Activated naive CD8-positive, alpha-beta T cell treated with anti-CD3 and anti-CD28 coated beads, Interleukin-2, amount 10 ng/mL, durations not matched to agents 7 days and 5 days (primary cell): Measurements from ENCODE around the gene MTPN. TPM values are rescaled to one million over a fixed set of nuclear protein-coding genes. Genes with fewer than 3 reads are reported as not detected.

Experiments used
- ATAC-seq: fragments of 150-1000 bp; cut with Tn5 transposase; one replicate; pipeline ENCODE4 v1.10.0; 2021; ENCODE audit warnings: low read depth, moderate library complexity
- POLR2A ChIA-PET: fragments of 350-600 bp; sonication (Branson Sonifier 250); formaldehyde crosslinking; loops from one replicate; lab custom pipeline; 2021; ENCODE audit warnings: antibody characterized with exemption; lab: Charles Lee
- DNase-seq: peaks from one replicate; pipeline ENCODE4 v3.0.0; 2021
- H3K27ac Mint-ChIP-seq: one replicate; pipeline ENCODE4 v1.8.0; 2022; ENCODE audit warnings: mild to moderate bottlenecking, mixed read lengths
- H3K27me3 Mint-ChIP-seq: one replicate; pipeline ENCODE4 v1.8.0; 2022; ENCODE audit warnings: mild to moderate bottlenecking, moderate library complexity, mixed read lengths
- H3K36me3 Mint-ChIP-seq: one replicate; pipeline ENCODE4 v1.8.0; 2021; ENCODE audit warnings: mild to moderate bottlenecking, mixed read lengths
- H3K4me1 Mint-ChIP-seq: one replicate; pipeline ENCODE4 v1.8.0; 2021; ENCODE audit warnings: mixed read lengths
- H3K4me3 Mint-ChIP-seq: one replicate; pipeline ENCODE4 v1.8.0; 2022; ENCODE audit warnings: mild to moderate bottlenecking, moderate library complexity, mixed read lengths
- H3K9me3 Mint-ChIP-seq: one replicate; pipeline ENCODE4 v1.8.0; 2021; ENCODE audit warnings: mixed read lengths
- total RNA-seq, 2 experiments: library from RNA; stranded (reverse); gene quantifications; one replicate each; pipeline ENCODE4 v1.2.3, GENCODE V29; 2021

Gene MTPN
- total RNA-seq, 2 experiments from 2014 or later = 120 to 127 TPM

- no peaks in the 10 kb centered on the region for H3K36me3 Mint-ChIP-seq
- no peaks in the 10 kb centered on the region for H3K4me1 Mint-ChIP-seq
- POLR2A ChIA-PET = no interaction called here
- H3K9me3 Mint-ChIP-seq = peaks cover 2% of the 10 kb centered on the region
- no peak overlapping the region for H3K27ac Mint-ChIP-seq
- no peaks in the 10 kb centered on the region for H3K27me3 Mint-ChIP-seq
- ATAC-seq (no peak), DNase-seq (no peak)
- no peak overlapping the region for H3K4me3 Mint-ChIP-seq
Measured at GRCh38 chr7:136000288-136000913, 23.2 kb upstream of the MTPN start.

- H3K27me3 Mint-ChIP-seq = no peaks in the 10 kb centered on the region
- no peaks in the 10 kb centered on the region for H3K36me3 Mint-ChIP-seq
- no peak overlapping the region for H3K4me3 Mint-ChIP-seq
- ATAC-seq (no peak), DNase-seq (no peak)
- POLR2A ChIA-PET = no interaction called here
- H3K9me3 Mint-ChIP-seq = peaks cover 2% of the 10 kb centered on the region
- no peak overlapping the region for H3K27ac Mint-ChIP-seq
- H3K4me1 Mint-ChIP-seq = peaks cover 8% of the 10 kb centered on the region
Measured at GRCh38 chr7:135998081-135998480, 20.9 kb upstream of the MTPN start.

DNA sequence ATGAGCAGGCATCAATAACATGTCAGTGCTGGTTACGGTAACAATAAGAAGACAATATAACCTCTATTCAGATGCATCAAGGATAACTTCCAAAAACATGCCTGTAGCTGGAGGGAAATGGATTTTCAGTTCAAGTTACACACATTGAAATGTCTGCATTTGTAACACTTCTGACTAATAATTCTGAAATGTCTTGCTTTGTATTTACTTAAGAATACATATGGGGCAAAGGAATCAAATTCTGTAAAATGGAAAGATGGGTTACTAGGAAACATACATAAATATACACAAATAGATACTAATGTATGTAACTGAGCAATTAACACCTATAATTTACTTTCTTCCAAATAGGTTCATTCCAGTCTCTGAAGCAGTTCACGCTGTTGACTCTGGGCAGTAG, 18.6 kb upstream of the MTPN start:
- no peak for DNase-seq
- no peaks in the 10 kb centered on the region for H3K36me3 Mint-ChIP-seq
- no peak overlapping the region for H3K4me3 Mint-ChIP-seq
- peaks cover 10% of the 10 kb centered on the region for H3K4me1 Mint-ChIP-seq
- H3K27ac Mint-ChIP-seq = no peak overlapping the region
- peaks cover 2% of the 10 kb centered on the region for H3K9me3 Mint-ChIP-seq
- H3K27me3 Mint-ChIP-seq = peaks cover 4% of the 10 kb centered on the region
- POLR2A ChIA-PET = no interaction called here
- no peak for ATAC-seq

GRCh38 chr7:135994466-135995205, 17.5 kb upstream of the MTPN start:
- no peak for ATAC-seq
- no peak overlapping the region for H3K4me3 Mint-ChIP-seq
- peaks cover 9% of the 10 kb centered on the region for H3K27me3 Mint-ChIP-seq
- POLR2A ChIA-PET = no interaction called here
- no peak overlapping the region for H3K27ac Mint-ChIP-seq
- DNase-seq = no peak
- H3K4me1 Mint-ChIP-seq = peaks cover 10% of the 10 kb centered on the region
- H3K9me3 Mint-ChIP-seq = peaks cover 2% of the 10 kb centered on the region
- no peaks in the 10 kb centered on the region for H3K36me3 Mint-ChIP-seq

GRCh38 chr7:135993950-135994349, 16.8 kb upstream of the MTPN start:
- Mint-ChIP-seq H3K4me1 (peaks cover 10% of the 10 kb centered on the region), H3K27me3 (peaks cover 11% of the 10 kb centered on the region), H3K4me3 (peak overlapping the region; percentile 13), H3K27ac (no peak overlapping the region), H3K9me3 (peaks cover 2% of the 10 kb centered on the region), H3K36me3 (no peaks in the 10 kb centered on the region)
- POLR2A ChIA-PET = no interaction called here
- DNase-seq (no peak), ATAC-seq (peak; percentile 42)

GRCh38 chr7:135991906-135992305, 14.7 kb upstream of the MTPN start:
- Mint-ChIP-seq H3K36me3 (peaks cover 2% of the 10 kb centered on the region), H3K4me3 (no peak overlapping the region), H3K9me3 (peaks cover 2% of the 10 kb centered on the region), H3K27ac (no peak overlapping the region), H3K4me1 (peaks cover 10% of the 10 kb centered on the region), H3K27me3 (peaks cover 11% of the 10 kb centered on the region)
- DNase-seq (no peak), ATAC-seq (no peak)
- POLR2A ChIA-PET = no interaction called here

GRCh38 chr7:135991322-135991721, 14.2 kb upstream of the MTPN start:
- H3K27me3 Mint-ChIP-seq = peaks cover 11% of the 10 kb centered on the region
- POLR2A ChIA-PET = no interaction called here
- peaks cover 2% of the 10 kb centered on the region for H3K36me3 Mint-ChIP-seq
- peaks cover 1% of the 10 kb centered on the region for H3K9me3 Mint-ChIP-seq
- no peak for ATAC-seq
- H3K4me1 Mint-ChIP-seq = peaks cover 10% of the 10 kb centered on the region
- no peak for DNase-seq
- H3K4me3 Mint-ChIP-seq = no peak overlapping the region
- H3K27ac Mint-ChIP-seq = no peak overlapping the region

GRCh38 chr7:135990258-135990657, 13.1 kb upstream of the MTPN start:
- Mint-ChIP-seq H3K9me3 (no peaks in the 10 kb centered on the region), H3K27me3 (peaks cover 11% of the 10 kb centered on the region), H3K27ac (no peak overlapping the region), H3K4me3 (no peak overlapping the region), H3K36me3 (peaks cover 6% of the 10 kb centered on the region), H3K4me1 (peaks cover 10% of the 10 kb centered on the region)
- DNase-seq = no peak
- ATAC-seq = no peak
- POLR2A ChIA-PET = no interaction called here

- Mint-ChIP-seq H3K27me3 (no peaks in the 10 kb centered on the region), H3K9me3 (no peaks in the 10 kb centered on the region), H3K4me3 (peak overlapping the region; percentile 81), H3K4me1 (peaks cover 39% of the 10 kb centered on the region), H3K36me3 (peaks cover 4% of the 10 kb centered on the region), H3K27ac (peak overlapping the region; percentile 89)
- ATAC-seq (no peak), DNase-seq (no peak)
- POLR2A ChIA-PET = no interaction called here
Measured at GRCh38 chr7:135981958-135982646, 4.9 kb upstream of the MTPN start.

GRCh38 chr7:135980665-135981180, 3.6 kb upstream of the MTPN start:
- Mint-ChIP-seq H3K27me3 (no peaks in the 10 kb centered on the region), H3K36me3 (peaks cover 4% of the 10 kb centered on the region), H3K4me3 (peak overlapping the region; percentile 81), H3K27ac (peak overlapping the region; percentile 89), H3K4me1 (peaks cover 47% of the 10 kb centered on the region), H3K9me3 (no peaks in the 10 kb centered on the region)
- DNase-seq (no peak), ATAC-seq (peak; percentile 75)
- POLR2A ChIA-PET = no interaction called here

- Mint-ChIP-seq H3K4me1 (peaks cover 50% of the 10 kb centered on the region), H3K4me3 (peak overlapping the region; percentile 81), H3K36me3 (peaks cover 2% of the 10 kb centered on the region), H3K9me3 (no peaks in the 10 kb centered on the region), H3K27me3 (no peaks in the 10 kb centered on the region), H3K27ac (peak overlapping the region; percentile 89)
- DNase-seq (no peak), ATAC-seq (no peak)
- POLR2A ChIA-PET = no interaction called here
Measured at GRCh38 chr7:135980012-135980551, 2.9 kb upstream of the MTPN start.

- POLR2A ChIA-PET = no interaction called here
- no peaks in the 10 kb centered on the region for H3K27me3 Mint-ChIP-seq
- H3K9me3 Mint-ChIP-seq = no peaks in the 10 kb centered on the region
- DNase-seq = no peak
- no peak overlapping the region for H3K4me3 Mint-ChIP-seq
- no peak for ATAC-seq
- peaks cover 54% of the 10 kb centered on the region for H3K4me1 Mint-ChIP-seq
- peaks cover 2% of the 10 kb centered on the region for H3K36me3 Mint-ChIP-seq
- H3K27ac Mint-ChIP-seq = no peak overlapping the region
Measured at GRCh38 chr7:135979471-135980011, 2.4 kb upstream of the MTPN start.

GRCh38 chr7:135978624-135979023, 1.5 kb upstream of the MTPN start:
- Mint-ChIP-seq H3K4me3 (no peak overlapping the region), H3K4me1 (peaks cover 57% of the 10 kb centered on the region), H3K9me3 (no peaks in the 10 kb centered on the region), H3K27ac (no peak overlapping the region), H3K27me3 (no peaks in the 10 kb centered on the region), H3K36me3 (peaks cover 5% of the 10 kb centered on the region)
- DNase-seq (no peak), ATAC-seq (no peak)
- POLR2A ChIA-PET = no interaction called here
